Lower leg skin (tissue), 4 donors: ENCODE results near the gene ARHGAP15. TPM values are rescaled to one million over a fixed set of nuclear protein-coding genes. Genes with fewer than 3 reads are reported as not detected.

ENCODE experiments used
- DNase-seq, 2 donors: peaks; one replicate each; pipeline ENCODE4 v3.0.0-alpha.2; 2019; ENCODE audit warnings: low spot score in 2 of 2
- H3K4me3 ChIP-seq: fragments of 200-600 bp; sonication (generic); 2 replicates; pipeline ENCODE4 v1.5.1; 2017; ENCODE audit warnings: mild to moderate bottlenecking, low read depth; ENCODE audit not compliant: poor library complexity, severe bottlenecking
- CTCF ChIP-seq, 3 donors: fragments of 450-650 bp; IDR thresholded peaks; one replicate each; pipeline ENCODE4 v1.5.1; 2016; ENCODE audit warnings: antibody characterized with exemption in 3 of 3, mild to moderate bottlenecking in 3 of 3, moderate library complexity in 2 of 3
- POLR2A ChIP-seq, 2 donors: fragments of 450-650 bp; IDR thresholded peaks; one replicate each; pipeline ENCODE4 v1.6.1; 2016 to 2017; ENCODE audit warnings: antibody characterized with exemption in 2 of 2, mild to moderate bottlenecking in 1 of 2, moderate library complexity in 1 of 2
- WGBS, 2 donors: methylation state at CpG; one replicate each; pipeline ENCODE4 v1.1.5; 2018; 5-methylcytosine and 5-hydroxymethylcytosine counted together
- intact Hi-C: fragments of 100-400 bp; cut with DNase I; formaldehyde crosslinking; loops from one replicate; pipeline ENCODE4 v1.15.0; 2023; ENCODE audit warnings: low total_unique reads
- total RNA-seq, 4 donors: library from RNA; depleted of rRNA; stranded (reverse); fragments of >200 nt; gene quantifications; one replicate each; pipeline ENCODE4 v1.1.0, GENCODE V29; 2016

ARHGAP15 gene
- total RNA-seq, 4 donors from 2014 or later = 1.1 to 4.6 (median 2.4) TPM

DNA sequence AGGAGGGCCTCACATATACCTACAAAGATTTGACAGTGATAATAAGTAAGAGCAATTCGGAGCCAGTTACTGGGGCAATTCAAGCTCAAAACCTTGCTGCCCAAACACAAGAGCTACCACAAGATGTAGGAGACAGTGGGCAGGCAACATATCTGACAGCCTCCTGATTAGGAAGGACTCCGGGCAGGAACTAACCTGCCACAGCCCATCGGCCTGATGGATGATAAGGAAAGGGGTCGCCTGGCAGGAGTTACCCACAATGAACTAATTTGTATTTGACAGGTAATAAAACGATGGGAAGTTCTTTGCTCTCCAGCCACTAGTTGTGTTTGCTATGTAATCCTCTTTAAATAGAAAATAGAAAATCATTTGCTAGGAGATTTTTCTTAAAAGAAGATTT is 100.2 kb downstream of the ARHGAP15 start:
- no peak overlapping the region for H3K4me3 ChIP-seq
- WGBS, 2 donors = 50 to 53% methylated on average over 5 of the region's 5 CpGs
- no peak for DNase-seq
- intact Hi-C loops = no loop called here
- TF ChIP-seq CTCF (IDR thresholded peaks at IDR 0.05) = no peak
- TF ChIP-seq POLR2A (IDR thresholded peaks at IDR 0.05) = no peak

- no peak for TF ChIP-seq CTCF (IDR thresholded peaks at IDR 0.05)
- no peak for TF ChIP-seq POLR2A (IDR thresholded peaks at IDR 0.05)
- DNase-seq = no peak
- intact Hi-C loops = no loop called here
- 52 to 60% methylated on average over 2 of the region's 2 CpGs for WGBS, 2 donors
- H3K4me3 ChIP-seq = no peak overlapping the region
Observed at GRCh38 chr2:143229952-143230351, 100.7 kb downstream of the ARHGAP15 start.

DNA sequence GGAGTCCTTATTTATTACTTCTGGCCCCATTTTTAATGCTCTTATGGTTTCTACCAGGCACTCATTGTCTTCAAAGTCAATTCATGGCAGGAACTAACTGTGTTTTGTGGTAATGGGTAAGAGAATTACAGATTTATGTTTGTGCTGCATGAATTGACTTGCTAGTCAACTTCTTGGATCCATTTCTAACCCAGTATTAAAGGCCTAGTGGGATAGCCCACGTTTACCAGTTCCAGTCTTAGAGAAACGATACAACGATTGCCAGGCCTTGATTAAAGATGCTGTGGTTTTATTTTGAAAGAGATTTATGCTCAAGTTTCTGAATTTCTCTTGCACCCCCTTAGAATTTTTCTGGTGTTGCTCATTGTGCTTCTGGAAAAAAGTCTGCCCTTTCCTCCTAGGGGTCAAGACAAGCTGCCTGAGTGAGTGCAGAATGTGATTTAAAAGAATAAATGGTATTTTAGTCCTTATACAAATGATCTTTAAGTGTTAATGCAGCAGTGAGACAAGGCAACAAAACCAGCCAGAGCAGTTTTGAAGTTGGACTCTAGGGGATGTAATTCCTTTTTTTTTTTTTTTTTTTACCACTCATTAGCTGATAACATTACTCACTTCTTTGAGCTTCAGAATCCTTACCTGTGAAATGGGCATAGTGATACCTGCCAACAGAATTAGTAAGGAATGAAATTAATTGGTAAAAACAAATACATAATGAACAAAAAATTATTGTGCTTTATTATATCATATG is 101.5 kb downstream of the ARHGAP15 start:
- 50 to 55% methylated on average over 3 of the region's 3 CpGs for WGBS, 2 donors

DNA sequence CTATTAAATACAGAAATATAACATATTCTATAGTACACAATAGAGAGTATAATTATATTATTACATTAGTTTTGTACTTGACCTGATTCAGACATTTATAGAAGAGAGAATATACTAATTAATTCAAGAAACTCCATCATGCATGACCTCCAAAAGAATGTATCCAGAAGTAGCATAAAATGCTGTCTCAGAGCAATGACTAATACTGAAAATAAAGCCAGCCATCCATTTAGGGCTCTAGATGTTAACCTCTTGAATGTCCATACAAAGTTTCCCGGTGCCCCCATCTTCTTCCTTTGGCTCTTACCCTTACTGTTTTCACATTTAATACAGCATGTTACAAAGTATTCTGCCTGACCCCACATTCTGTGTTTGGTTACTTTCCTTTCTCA is 102.0 kb downstream of the ARHGAP15 start:
- 50 to 54% methylated on average over 1 of the region's 1 CpG for WGBS, 2 donors
- no peak for DNase-seq
- H3K4me3 ChIP-seq = no peak overlapping the region
- intact Hi-C loops = no loop called here
- no peak for TF ChIP-seq CTCF (IDR thresholded peaks at IDR 0.05)
- TF ChIP-seq POLR2A (IDR thresholded peaks at IDR 0.05) = no peak

More for the DNA sequence above, 101.5 kb downstream of the ARHGAP15 start:
- TF ChIP-seq CTCF (IDR thresholded peaks at IDR 0.05) (no peak), POLR2A (IDR thresholded peaks at IDR 0.05) (no peak)
- intact Hi-C loops = no loop called here
- H3K4me3 ChIP-seq = no peak overlapping the region
- no peak for DNase-seq

DNA sequence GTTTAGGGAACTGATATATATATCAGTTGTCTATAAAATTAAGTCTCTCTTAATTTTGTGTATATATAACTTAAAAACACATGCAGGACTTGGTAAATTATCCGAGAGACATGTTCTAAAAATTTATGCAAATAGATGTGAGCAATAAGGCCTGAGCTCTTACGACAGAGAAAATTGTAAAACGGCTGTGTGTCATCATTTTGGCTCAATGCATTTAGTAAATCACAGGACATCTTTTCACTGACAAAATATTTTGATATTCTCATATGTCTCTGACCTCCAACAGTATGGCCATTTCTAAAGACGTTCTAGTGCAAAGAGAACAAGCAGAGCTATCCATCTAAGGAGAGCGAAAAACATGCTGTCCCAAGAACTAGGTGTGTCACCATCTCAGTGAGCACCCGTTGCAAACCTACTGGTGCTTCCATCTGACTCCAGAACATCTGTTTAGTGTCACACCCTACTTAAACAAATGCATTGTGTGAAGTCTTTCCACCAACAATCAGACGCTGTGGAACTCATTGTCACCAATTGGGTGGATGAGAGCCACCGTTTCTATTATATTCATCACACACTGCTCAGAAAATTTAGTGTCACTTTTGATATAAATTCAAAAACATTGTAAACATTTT is 108.0 kb downstream of the ARHGAP15 start:
- WGBS, 2 donors = 77 to 82% methylated on average over 8 of the region's 8 CpGs
- intact Hi-C loops = no loop called here
- TF ChIP-seq POLR2A (IDR thresholded peaks at IDR 0.05) (no peak), CTCF (IDR thresholded peaks at IDR 0.05) (no peak)
- no peak for DNase-seq
- no peak overlapping the region for H3K4me3 ChIP-seq
